ENCODE measurements around the gene E2F6.

Gene E2F6

DNA sequence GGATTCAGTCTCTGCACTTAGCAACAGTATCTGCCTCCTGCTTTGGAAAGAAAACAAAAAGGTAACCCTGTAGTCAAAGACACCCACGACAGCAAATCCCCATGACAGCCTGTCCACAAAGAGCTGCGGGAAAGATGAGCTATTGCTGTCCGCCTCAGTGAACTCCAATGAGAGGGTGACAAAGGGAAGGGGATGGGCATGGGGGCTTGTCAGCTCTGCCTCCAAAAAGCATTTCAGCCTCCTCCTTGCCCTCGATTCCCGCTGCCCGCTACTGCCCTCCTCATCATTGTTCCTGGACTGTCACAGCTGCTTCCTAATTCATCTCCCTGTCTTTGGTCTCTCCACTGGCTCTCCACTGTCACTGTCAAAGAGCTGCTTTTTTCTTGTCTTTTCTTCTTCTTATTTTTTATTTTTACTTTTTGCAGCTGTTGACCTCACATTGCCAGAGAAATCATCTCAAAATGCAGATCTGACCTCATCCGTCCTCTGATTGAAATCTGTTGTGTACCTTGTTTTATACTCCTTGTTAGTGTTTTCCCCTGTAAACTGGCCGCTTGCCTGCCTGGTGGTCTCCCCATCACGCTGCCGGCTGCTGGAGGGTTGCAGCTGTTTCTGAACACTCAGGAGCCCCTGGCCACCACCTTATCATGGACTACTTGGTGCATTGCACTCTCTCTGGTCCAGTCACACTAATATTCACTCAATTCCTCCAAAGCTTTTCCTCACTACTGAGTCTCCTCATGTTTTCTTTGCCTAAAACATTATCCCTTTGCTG lies 7.9 kb upstream of the E2F6 start:
- TF ChIP-seq, protein P1, sequence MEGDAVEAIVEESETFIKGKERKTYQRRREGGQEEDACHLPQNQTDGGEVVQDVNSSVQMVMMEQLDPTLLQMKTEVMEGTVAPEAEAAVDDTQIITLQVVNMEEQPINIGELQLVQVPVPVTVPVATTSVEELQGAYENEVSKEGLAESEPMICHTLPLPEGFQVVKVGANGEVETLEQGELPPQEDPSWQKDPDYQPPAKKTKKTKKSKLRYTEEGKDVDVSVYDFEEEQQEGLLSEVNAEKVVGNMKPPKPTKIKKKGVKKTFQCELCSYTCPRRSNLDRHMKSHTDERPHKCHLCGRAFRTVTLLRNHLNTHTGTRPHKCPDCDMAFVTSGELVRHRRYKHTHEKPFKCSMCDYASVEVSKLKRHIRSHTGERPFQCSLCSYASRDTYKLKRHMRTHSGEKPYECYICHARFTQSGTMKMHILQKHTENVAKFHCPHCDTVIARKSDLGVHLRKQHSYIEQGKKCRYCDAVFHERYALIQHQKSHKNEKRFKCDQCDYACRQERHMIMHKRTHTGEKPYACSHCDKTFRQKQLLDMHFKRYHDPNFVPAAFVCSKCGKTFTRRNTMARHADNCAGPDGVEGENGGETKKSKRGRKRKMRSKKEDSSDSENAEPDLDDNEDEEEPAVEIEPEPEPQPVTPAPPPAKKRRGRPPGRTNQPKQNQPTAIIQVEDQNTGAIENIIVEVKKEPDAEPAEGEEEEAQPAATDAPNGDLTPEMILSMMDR (IDR thresholded peaks at IDR 0.05; ENCODE audit: extremely low read depth, missing control alignments) = no peak
- no peak for DNase-seq (ENCODE audit: low spot score)

DNA sequence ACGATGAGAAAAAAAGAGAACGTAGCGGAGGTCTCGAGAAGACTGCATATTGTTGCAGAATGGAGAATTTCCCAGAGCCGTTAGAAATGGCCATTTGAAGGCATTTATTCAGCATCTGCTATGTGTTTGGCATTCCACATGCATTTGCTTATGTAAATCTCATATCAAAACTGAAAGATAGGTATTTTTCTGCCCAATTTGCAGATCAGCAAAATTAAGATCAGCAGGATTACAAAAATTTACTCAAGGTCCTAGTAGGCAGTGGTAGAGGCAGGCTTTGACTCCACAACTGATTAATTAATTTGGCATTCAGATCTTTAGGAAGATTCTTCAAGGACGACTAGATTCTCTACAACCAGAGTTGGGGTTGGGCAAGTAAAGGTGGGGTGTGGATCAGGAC lies 1.8 kb upstream of the E2F6 start:
- TF ChIP-seq, protein P1 (IDR thresholded peaks at IDR 0.05; ENCODE audit: extremely low read depth, missing control alignments) = no peak
- no peak for DNase-seq (ENCODE audit: low spot score)

DNA sequence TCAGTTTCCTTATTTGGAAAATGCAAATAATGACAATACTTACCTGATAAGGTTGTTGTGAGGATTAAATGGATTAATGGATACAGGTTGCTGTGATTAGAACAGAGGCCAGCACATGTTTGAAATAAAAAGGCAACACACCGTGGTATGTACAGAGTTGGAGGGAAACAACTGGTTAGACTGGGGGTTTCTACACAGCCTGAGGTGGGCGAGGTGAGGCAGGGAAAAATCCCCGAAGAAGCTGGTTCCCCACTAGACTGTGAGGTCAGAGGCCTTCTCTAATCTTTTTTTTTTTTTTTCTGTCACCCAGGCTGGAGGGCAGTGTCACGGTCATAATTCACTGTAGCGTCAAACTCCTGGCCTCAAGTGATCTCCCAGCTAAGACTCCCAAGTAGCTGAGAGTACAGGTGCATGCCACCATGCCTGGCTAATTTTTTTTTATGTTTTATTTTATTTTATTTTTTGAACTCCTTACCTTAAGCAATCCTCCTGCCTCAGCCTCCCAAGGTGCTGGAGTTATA lies 1.2 kb upstream of the E2F6 start:
- DNase-seq (ENCODE audit: low spot score) = no peak
- TF ChIP-seq, protein P1 (IDR thresholded peaks at IDR 0.05; ENCODE audit: extremely low read depth, missing control alignments) = no peak

DNA sequence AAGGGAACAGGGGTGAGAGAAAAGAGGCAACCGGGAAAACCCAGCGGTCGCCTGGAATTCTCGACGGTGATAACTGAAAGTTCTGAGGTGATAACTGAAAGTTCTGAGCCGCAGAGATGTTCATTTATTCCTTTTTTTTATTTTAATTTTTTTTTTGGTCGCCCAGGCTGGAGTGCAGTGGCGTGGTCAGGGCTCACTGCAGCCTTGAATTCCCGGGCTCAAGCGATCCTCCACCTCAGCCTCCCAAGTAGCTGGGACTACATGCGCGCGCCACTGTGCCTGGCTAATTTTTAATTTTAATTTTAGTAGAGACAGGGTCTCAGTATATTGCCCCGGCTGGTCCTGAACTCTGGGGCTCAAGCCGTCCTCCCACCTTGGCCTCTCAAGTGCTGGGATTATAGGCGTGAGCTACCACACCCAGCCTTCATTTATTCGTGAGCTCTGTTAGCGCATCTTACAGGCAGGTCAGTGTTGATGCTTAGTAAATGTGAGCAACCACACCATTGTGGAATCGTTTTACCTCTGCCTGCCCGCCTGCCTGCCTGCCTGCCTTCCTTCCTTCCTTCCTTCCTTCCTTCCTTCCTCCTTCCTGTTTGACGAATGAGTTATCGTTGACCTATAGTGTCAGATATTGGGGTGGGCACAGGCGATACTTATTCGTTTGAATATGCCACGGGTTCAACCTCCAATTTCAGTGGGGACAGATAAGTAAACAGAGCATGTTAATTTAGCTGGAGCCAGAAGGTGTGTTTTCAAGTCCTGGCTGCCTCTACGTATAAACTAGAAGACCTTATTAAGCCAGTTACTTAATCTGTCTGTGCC lies 557 bp upstream of the E2F6 start:
- DNase-seq (ENCODE audit: low spot score) = peak; percentile 39
- TF ChIP-seq, protein P1 (IDR thresholded peaks at IDR 0.05; ENCODE audit: extremely low read depth, missing control alignments) = no peak

DNA sequence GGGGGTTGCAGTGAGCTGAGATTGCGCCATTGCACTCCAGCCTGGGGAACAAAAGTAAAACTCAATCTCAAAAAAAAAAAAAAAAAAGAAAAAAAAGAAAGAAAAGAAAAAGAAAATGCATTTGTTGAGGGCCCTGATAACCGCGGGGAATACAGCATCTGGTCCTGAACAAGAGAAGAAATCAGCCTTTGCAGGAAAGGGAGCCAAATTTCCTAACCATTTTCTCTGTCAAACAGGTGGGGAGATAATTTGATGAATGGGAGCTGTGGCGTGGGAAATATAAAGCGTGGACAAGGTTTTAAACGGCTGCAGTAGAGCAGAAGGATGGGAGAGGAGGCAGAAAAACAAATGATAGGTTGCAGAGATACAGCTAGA lies 864 bp downstream of the E2F6 start:
- TF ChIP-seq, protein P1 (IDR thresholded peaks at IDR 0.05; ENCODE audit: extremely low read depth, missing control alignments) = no peak
- no peak for DNase-seq (ENCODE audit: low spot score)

DNA sequence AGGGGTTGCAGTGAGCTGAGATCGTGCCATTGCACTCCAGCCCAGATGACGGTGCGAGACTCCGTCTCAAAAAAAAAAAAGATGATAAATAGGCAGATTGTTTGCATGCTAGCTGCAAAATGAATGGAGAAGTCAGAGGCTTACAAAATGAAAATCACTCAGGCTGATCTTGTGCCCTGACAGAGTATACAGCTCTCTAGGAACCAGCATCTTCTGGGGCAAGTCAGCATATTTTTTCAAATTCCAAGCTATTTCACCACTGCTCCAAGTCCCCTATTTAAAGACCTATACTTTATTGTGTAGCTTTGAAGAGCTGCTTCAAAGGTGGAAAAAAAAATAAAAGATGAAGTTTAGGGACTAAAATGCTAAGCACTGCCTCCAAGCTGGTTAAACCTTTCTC lies 6.1 kb downstream of the E2F6 start:
- DNase-seq (ENCODE audit: low spot score) = no peak
- TF ChIP-seq, protein P1 (IDR thresholded peaks at IDR 0.05; ENCODE audit: extremely low read depth, missing control alignments) = no peak

DNA sequence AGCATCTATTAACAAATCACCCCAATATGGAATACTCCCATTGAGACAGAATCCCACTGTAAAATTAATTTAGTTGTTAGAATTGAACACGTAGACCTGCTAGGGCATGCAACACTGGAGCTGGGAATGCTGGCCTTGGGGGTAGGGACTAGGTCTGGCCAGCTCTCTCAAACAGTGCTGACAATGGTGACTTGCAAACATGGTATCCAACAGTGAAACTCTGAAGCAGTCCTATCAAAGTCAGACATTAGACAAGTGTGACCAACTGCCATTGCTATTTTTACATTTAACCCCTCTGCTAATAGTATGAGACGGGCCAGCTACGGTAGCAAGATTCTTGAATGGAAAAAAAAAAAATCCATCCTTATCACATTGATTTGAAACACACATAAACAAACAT lies 7.2 kb downstream of the E2F6 start:
- no peak for DNase-seq (ENCODE audit: low spot score)
- TF ChIP-seq, protein P1 (IDR thresholded peaks at IDR 0.05; ENCODE audit: extremely low read depth, missing control alignments) = no peak

Measured in GM20000 (cell line).